Endothelial cell of umbilical vein (primary cell): Measurements from ENCODE around the gene NLGN1. TPM values are rescaled to one million over a fixed set of nuclear protein-coding genes. Genes with fewer than 3 reads are reported as not detected.

Source experiments
- BruUV-seq: library from RNA; stranded (reverse); fragments of 400-500 nt; replicated peaks from 2 replicates; lab custom pipeline; 2021; lab: Mats Ljungman, UMichigan
- CTCF ChIA-PET: fragments of 300-600, 350-600 bp; sonication (Branson Sonifier 250); formaldehyde crosslinking; loops from one replicate; lab custom pipeline; 2021; ENCODE audit warnings: antibody characterized with exemption, inconsistent platforms; lab: Charles Lee
- POLR2A ChIA-PET: fragments of 300-600, 350-600 bp; sonication (Branson Sonifier 250); formaldehyde crosslinking; loops from one replicate; lab custom pipeline; 2021; ENCODE audit warnings: antibody characterized with exemption, inconsistent platforms; lab: Charles Lee
- DNase-seq: peaks from one replicate; pipeline ENCODE4 v3.0.0-alpha.2; 2011; ENCODE audit warnings: low read depth, low spot score
- FAIRE-seq: peaks from 2 replicates; lab custom pipeline; 2011; peaks lifted over from hg19 to GRCh38; lab: Jason Lieb, UNC
- H2AFZ ChIP-seq: 2 replicates; pipeline ENCODE4 v1.6.0; 2012; ENCODE audit warnings: low read depth, low read length, control low read depth, inconsistent platforms
- H3K27ac ChIP-seq: 2 replicates; pipeline ENCODE4 v1.5.1; 2011; ENCODE audit warnings: low read depth, mild to moderate bottlenecking, control low read depth, low read length, moderate library complexity; ENCODE audit not compliant: insufficient read depth
- H3K27me3 ChIP-seq, 2 experiments: 2 replicates each; pipeline versions ENCODE4 v1.6.0 to v1.6.1; 2011; ENCODE audit warnings: low read length in 2 of 2, mixed read lengths in 1 of 2; ENCODE audit not compliant: control insufficient read depth in 2 of 2, insufficient read depth in 2 of 2
- H3K36me3 ChIP-seq, 2 experiments: 2 replicates in 1 of 2; 3 replicates in 1 of 2; pipeline ENCODE4 v1.5.1; 2011; ENCODE audit warnings: low read length in 2 of 2, mild to moderate bottlenecking in 1 of 2, moderate library complexity in 1 of 2; ENCODE audit not compliant: control insufficient read depth in 2 of 2, insufficient read depth in 2 of 2; ENCODE audit errors: extremely low read depth in 1 of 2
- H3K4me1 ChIP-seq: 3 replicates; pipeline ENCODE4 v1.5.1; 2011; ENCODE audit warnings: mild to moderate bottlenecking, low read length; ENCODE audit not compliant: control insufficient read depth, insufficient read depth; ENCODE audit errors: extremely low read depth
- H3K4me2 ChIP-seq: 2 replicates; pipeline ENCODE4 v1.6.1; 2011; ENCODE audit warnings: low read length, control low read depth, mixed read lengths; ENCODE audit not compliant: insufficient read depth
- H3K4me3 ChIP-seq, 3 experiments: fragments of 200-600 bp in 1 of 3; sonication (generic), shearing (Covaris generic) in 1 of 3; replicated peaks in 1 of 3; 2 replicates each; pipeline ENCODE4 v1.5.1; 2011 to 2016; ENCODE audit warnings: control low read depth in 3 of 3, low read length in 3 of 3, mild to moderate bottlenecking in 2 of 3, inconsistent platforms in 1 of 3, low read depth in 1 of 3, moderate library complexity in 1 of 3; ENCODE audit not compliant: insufficient read depth in 1 of 3
- H3K79me2 ChIP-seq: 2 replicates; pipeline ENCODE4 v1.6.0; 2012; ENCODE audit warnings: low read length, inconsistent platforms; ENCODE audit not compliant: control insufficient read depth, insufficient read depth
- H3K9ac ChIP-seq: replicated peaks from 2 replicates; pipeline ENCODE3; 2011; ENCODE audit warnings: low read length, control low read depth; ENCODE audit not compliant: insufficient read depth; ENCODE audit errors: extremely low read depth
- H3K9me1 ChIP-seq: replicated peaks from 3 replicates; pipeline ENCODE4 v1.6.0; 2011; ENCODE audit warnings: mild to moderate bottlenecking, low read length; ENCODE audit not compliant: control insufficient read depth, insufficient read depth; ENCODE audit errors: extremely low read depth
- H3K9me3 ChIP-seq: replicated peaks from 2 replicates; pipeline ENCODE4 v1.5.1; 2012; ENCODE audit warnings: low read length, inconsistent platforms; ENCODE audit not compliant: control insufficient read depth, insufficient read depth
- H4K20me1 ChIP-seq: replicated peaks from 2 replicates; pipeline ENCODE3; 2011; ENCODE audit warnings: mild to moderate bottlenecking, low read length; ENCODE audit not compliant: control insufficient read depth, insufficient read depth; ENCODE audit errors: extremely low read depth
- CTCF ChIP-seq, 2 donors: IDR thresholded peaks; 1 replicate in 1 of 2; 2 replicates in 1 of 2; pipeline ENCODE4 v1.5.1; 2011; ENCODE audit warnings: low read length in 2 of 2, mild to moderate bottlenecking in 2 of 2, moderate library complexity in 2 of 2, control low read depth in 1 of 2, inconsistent platforms in 1 of 2, low read depth in 1 of 2; ENCODE audit not compliant: insufficient read depth in 1 of 2; ENCODE audit errors: extremely low read depth in 1 of 2
- EZH2 ChIP-seq: IDR thresholded peaks from 2 replicates; pipeline ENCODE4 v1.6.1; 2012; ENCODE audit warnings: borderline replicate concordance, low read depth, mild to moderate bottlenecking, moderate library complexity, low read length, inconsistent platforms; ENCODE audit not compliant: severe bottlenecking
- FOS ChIP-seq: IDR thresholded peaks from 2 replicates; pipeline ENCODE4 v1.6.1; 2011; ENCODE audit warnings: mild to moderate bottlenecking, low read length, moderate library complexity, borderline replicate concordance; ENCODE audit not compliant: insufficient read depth
- GATA2 ChIP-seq: IDR thresholded peaks from 2 replicates; pipeline ENCODE4 v1.7.0; 2011; ENCODE audit warnings: low read depth, mild to moderate bottlenecking, moderate library complexity, mixed read lengths, low read length; ENCODE audit not compliant: insufficient read length, insufficient read depth
- JUN ChIP-seq: IDR thresholded peaks from 2 replicates; pipeline ENCODE4 v1.6.1; 2011; ENCODE audit warnings: borderline replicate concordance, low read depth; ENCODE audit not compliant: insufficient read length, insufficient read depth
- MYC ChIP-seq: IDR thresholded peaks from one replicate; pipeline ENCODE4 v1.6.1; 2011; ENCODE audit warnings: mild to moderate bottlenecking, low read depth, low read length
- POLR2A ChIP-seq: IDR thresholded peaks from 2 replicates; pipeline ENCODE4 v1.6.1; 2012; ENCODE audit warnings: low read depth, mild to moderate bottlenecking, control low read depth, low read length
- POLR2AphosphoS5 ChIP-seq: IDR thresholded peaks from 2 replicates; pipeline ENCODE4 v1.6.1; 2012; ENCODE audit warnings: low read depth, mild to moderate bottlenecking, control low read depth, low read length, moderate library complexity; ENCODE audit not compliant: insufficient read depth
- dilution Hi-C: fragments of 300-500 bp; cut with MboI; formaldehyde crosslinking; loops from one replicate; pipeline ENCODE4 v1.15.0; 2019; ENCODE audit warnings: low sequenced_read_pairs; ENCODE audit not compliant: extremely low pct_ligation_motif_present
- intact Hi-C: fragments of 100-400 bp; cut with micrococcal nuclease; formaldehyde crosslinking; loops from one replicate; pipeline ENCODE4 v1.10.0; 2022
- polyA plus RNA-seq, 4 experiments: library from polyadenylated mRNA; depleted of rRNA in 3 of 4; stranded (reverse) in 3 of 4; unstranded in 1 of 4; fragments of >200 nt; gene quantifications; 2 replicates each; pipeline versions ENCODE4 v1.2.1 to v1.2.3, GENCODE V29; 2011 to 2012; ENCODE audit warnings: missing spikeins in 1 of 4
- total RNA-seq: library from RNA; stranded (reverse); gene quantifications from 2 replicates; pipeline ENCODE4 v1.2.3, GENCODE V29; 2021
- TF ChIP-seq, protein P1 (sequence below): IDR thresholded peaks from 2 replicates; pipeline ENCODE4 v1.6.1; 2011; ENCODE audit not compliant: insufficient read depth, insufficient read length

Gene NLGN1
- total and polyA plus RNA-seq, 2 donors (not counting 3 experiments of a cell fraction or from before 2014, with no cell fraction given) = 7.9 to 16.3 TPM

GRCh38 chr3:173843060-173843459, 445.5 kb downstream of the NLGN1 start:
- POLR2A ChIA-PET = no interaction called here
- H3K27ac ChIP-seq = no peak overlapping the region
- H3K9me1 ChIP-seq = no peaks in the 10 kb centered on the region
- H3K79me2 ChIP-seq = no peaks in the 10 kb centered on the region
- CTCF ChIA-PET = no interaction called here
- no peak for DNase-seq
- H4K20me1 ChIP-seq = no peaks in the 10 kb centered on the region
- no peak overlapping the region for H3K9ac ChIP-seq
- no TSS peak for BruUV-seq
- intact Hi-C loops = no loop called here
- no peaks in the 10 kb centered on the region for H3K9me3 ChIP-seq
- H2AFZ ChIP-seq = no peak overlapping the region
- H3K4me3 ChIP-seq = no peak overlapping the region
- no peaks in the 10 kb centered on the region for H3K4me1 ChIP-seq
- no peak for TF ChIP-seq POLR2A
- TF ChIP-seq JUN = no peak
- TF ChIP-seq, protein P1, sequence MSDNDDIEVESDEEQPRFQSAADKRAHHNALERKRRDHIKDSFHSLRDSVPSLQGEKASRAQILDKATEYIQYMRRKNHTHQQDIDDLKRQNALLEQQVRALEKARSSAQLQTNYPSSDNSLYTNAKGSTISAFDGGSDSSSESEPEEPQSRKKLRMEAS = no peak
- no peak for TF ChIP-seq FOS
- TF ChIP-seq EZH2 = no peak
- no peak for TF ChIP-seq MYC
- no peak for TF ChIP-seq GATA2
- TF ChIP-seq CTCF (IDR thresholded peaks at IDR 0.05; ENCODE audit: extremely low read depth in 1 of 2, insufficient read depth in 1 of 2, low read depth in 1 of 2, low read length in 2 of 2) = no peak
- no peak for TF ChIP-seq POLR2AphosphoS5
- FAIRE-seq = no peak
- dilution Hi-C loops = no loop called here
- no peaks in the 10 kb centered on the region for H3K27me3 ChIP-seq
- no peaks in the 10 kb centered on the region for H3K36me3 ChIP-seq
- no peak overlapping the region for H3K4me2 ChIP-seq
